Common myeloid progenitor, CD34-positive (primary cell): ENCODE measurements around the gene CD200.
"Not testable (repeated sequence)": the region's sequence is repeated elsewhere in the genome, so short reads cannot be mapped to it uniquely, and the experiment has no call there.

Source experiments
- CTCF ChIA-PET: fragments of 350-600 bp; sonication (Branson Sonifier 250); formaldehyde crosslinking; loops from one replicate; lab custom pipeline; 2021; ENCODE audit warnings: antibody characterized with exemption; lab: Charles Lee
- POLR2A ChIA-PET: fragments of 350-600 bp; sonication (Branson Sonifier 250); formaldehyde crosslinking; loops from one replicate; lab custom pipeline; 2021; ENCODE audit warnings: antibody characterized with exemption; lab: Charles Lee
- DNase-seq, 3 donors: peaks; one replicate each; pipeline versions ENCODE4 v3.0.0 to v3.0.0-alpha.2; 2013
- H3K27ac ChIP-seq, 2 experiments: 1 replicate in 1 of 2; 2 replicates in 1 of 2; pipeline ENCODE4 v1.7.0; 2013; ENCODE audit warnings: inconsistent platforms in 2 of 2, low read length in 2 of 2, mild to moderate bottlenecking in 2 of 2, low read depth in 1 of 2, moderate library complexity in 1 of 2; ENCODE audit not compliant: severe bottlenecking in 2 of 2, insufficient read depth in 1 of 2, poor library complexity in 1 of 2
- H3K27me3 ChIP-seq, 5 experiments: replicated peaks in 2 of 5; 1 replicate in 3 of 5; 2 replicates in 2 of 5; pipeline versions ENCODE4 v1.6.1 to v1.7.0; 2013; ENCODE audit warnings: low read length in 4 of 5, mild to moderate bottlenecking in 2 of 5, moderate library complexity in 2 of 5, inconsistent platforms in 1 of 5; ENCODE audit not compliant: insufficient read depth in 5 of 5, control insufficient read depth in 4 of 5
- H3K36me3 ChIP-seq, 4 experiments: 1 replicate in 2 of 4; 2 replicates in 2 of 4; pipeline versions ENCODE4 v1.6.1 to v1.7.0; 2013; ENCODE audit warnings: low read length in 3 of 4, control low read depth in 1 of 4, mild to moderate bottlenecking in 1 of 4; ENCODE audit not compliant: control insufficient read depth in 4 of 4, insufficient read depth in 4 of 4
- H3K4me1 ChIP-seq, 4 experiments: 1 replicate in 3 of 4; 2 replicates in 1 of 4; pipeline versions ENCODE4 v1.6.1 to v1.7.1; 2013; ENCODE audit warnings: low read length in 3 of 4, mild to moderate bottlenecking in 3 of 4, control low read depth in 1 of 4, inconsistent platforms in 1 of 4, moderate library complexity in 1 of 4; ENCODE audit not compliant: control insufficient read depth in 4 of 4, insufficient read depth in 4 of 4; ENCODE audit errors: control extremely low read depth in 1 of 4
- H3K4me3 ChIP-seq, 7 experiments: 1 replicate in 4 of 7; 2 replicates in 3 of 7; pipeline versions ENCODE4 v1.5.1 to v1.7.0; 2013; ENCODE audit warnings: mild to moderate bottlenecking in 7 of 7, low read length in 6 of 7, moderate library complexity in 6 of 7, inconsistent platforms in 2 of 7, low read depth in 2 of 7, control low read depth in 1 of 7; ENCODE audit not compliant: insufficient read depth in 4 of 7, control insufficient read depth in 1 of 7; ENCODE audit errors: extremely low read depth in 1 of 7
- H3K9me3 ChIP-seq, 5 experiments: 1 replicate in 4 of 5; 2 replicates in 1 of 5; pipeline versions ENCODE4 v1.6.1 to v1.7.1; 2013; ENCODE audit warnings: low read length in 4 of 5, mild to moderate bottlenecking in 2 of 5, inconsistent platforms in 1 of 5, low read depth in 1 of 5, moderate library complexity in 1 of 5; ENCODE audit not compliant: control insufficient read depth in 4 of 5, insufficient read depth in 2 of 5; ENCODE audit errors: control extremely low read depth in 1 of 5
- WGBS: methylation state at CpG from one replicate; pipeline ENCODE4 v1.1.5; 2013; ENCODE audit not compliant: insufficient coverage; 5-methylcytosine and 5-hydroxymethylcytosine counted together

The CD200 gene

DNA sequence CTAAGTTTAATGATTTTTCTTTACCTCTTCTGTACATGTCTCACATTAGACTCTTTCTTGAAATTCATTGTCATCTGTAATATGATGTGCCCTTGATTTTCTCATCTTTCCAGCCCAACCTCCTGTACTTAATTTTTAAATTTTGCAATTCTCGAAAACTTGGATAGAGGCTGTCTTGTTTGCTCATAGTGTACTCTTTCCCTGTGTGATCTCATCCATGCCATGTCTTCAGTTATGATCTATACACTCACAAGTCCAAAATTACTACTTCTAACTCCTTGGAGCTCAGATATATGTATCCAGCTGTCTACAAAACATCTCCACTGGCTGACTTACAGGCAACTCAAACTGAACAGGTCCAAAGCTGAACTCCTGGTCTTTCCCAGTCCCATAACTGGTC is 42.2 kb downstream of the CD200 start:
- Histone ChIP-seq H3K9me3 (peaks cover 0 to 3% (median 0%) of the 10 kb centered on the region in 5 experiments), H3K27me3 (no peaks in the 10 kb centered on the region), H3K4me3 (no peak overlapping the region), H3K4me1 (peaks cover 5 to 56% (median 25%) of the 10 kb centered on the region in 4 experiments), H3K27ac (no peak overlapping the region), H3K36me3 (no peaks in the 10 kb centered on the region)
- ChIA-PET CTCF (interaction anchor here (1.5 kb wide), 1 partner anchor 11 kb away, joined by 3 read pairs; no protein-coding TSS in a partner anchor), POLR2A (no interaction called here)
- 100% methylated on average over 1 of the region's 1 CpG for WGBS
- no peak for DNase-seq

DNA sequence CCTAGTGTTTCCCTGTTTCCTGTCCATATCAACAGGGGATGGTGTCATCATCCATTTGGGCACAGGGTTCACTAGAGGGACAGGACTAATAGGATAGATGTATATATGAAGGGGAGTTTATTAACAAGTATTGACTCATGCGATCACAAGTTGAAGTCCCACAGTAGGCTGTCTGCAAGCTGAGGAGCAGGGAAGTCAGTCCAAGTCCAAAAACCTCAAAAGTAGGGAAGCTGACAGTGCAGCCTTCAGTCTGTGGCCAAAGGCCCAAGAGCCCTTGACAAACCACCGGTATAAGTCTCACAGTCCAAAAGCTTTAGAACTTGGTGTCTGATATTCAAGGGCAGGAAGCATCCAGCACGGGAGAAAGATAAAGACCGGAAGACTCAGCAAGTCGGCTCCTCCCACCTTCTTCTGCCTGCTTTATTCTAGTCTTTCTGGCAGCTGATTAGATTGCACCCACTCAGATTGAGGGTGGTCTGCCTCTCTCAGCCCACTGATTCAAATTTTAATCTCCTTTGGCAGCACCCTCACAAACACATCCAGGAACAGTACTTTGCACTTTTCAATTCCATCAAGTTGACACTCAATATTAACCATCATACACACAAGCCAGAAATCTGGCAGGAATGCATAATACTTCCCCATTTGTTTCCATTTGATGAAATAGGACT is 43.4 kb downstream of the CD200 start:
- Histone ChIP-seq H3K36me3 (no peaks in the 10 kb centered on the region), H3K27me3 (no peaks in the 10 kb centered on the region), H3K27ac (no peak overlapping the region), H3K4me3 (no peak overlapping the region), H3K4me1 (peaks cover 5 to 65% (median 25%) of the 10 kb centered on the region in 4 experiments), H3K9me3 (peaks cover 0 to 3% (median 0%) of the 10 kb centered on the region in 5 experiments)
- ChIA-PET CTCF (no interaction called here), POLR2A (no interaction called here)
- 43% methylated on average over 4 of the region's 5 CpGs for WGBS
- DNase-seq = peak in 1 of 3 donors; percentile 36

DNA sequence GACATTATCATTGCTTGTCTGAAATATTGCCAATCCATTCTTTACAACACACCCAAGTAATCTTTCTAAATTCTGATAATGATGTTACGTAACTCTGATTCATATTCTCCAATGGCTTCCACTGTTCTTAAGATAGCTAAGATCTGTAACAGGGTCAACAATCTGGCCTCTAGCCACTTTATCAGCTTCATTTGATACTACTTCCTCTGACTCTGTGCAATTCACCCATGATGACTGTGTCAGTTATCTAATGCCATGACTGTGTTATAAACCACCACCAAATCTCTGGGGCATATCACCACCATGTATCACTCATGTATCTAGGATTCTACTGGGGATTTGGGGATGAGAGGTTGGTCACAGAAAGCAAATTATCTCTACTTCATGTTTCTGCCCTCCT is 44.0 kb downstream of the CD200 start:
- peaks cover 0 to 3% (median 0%) of the 10 kb centered on the region in 5 experiments for H3K9me3 ChIP-seq

DNA sequence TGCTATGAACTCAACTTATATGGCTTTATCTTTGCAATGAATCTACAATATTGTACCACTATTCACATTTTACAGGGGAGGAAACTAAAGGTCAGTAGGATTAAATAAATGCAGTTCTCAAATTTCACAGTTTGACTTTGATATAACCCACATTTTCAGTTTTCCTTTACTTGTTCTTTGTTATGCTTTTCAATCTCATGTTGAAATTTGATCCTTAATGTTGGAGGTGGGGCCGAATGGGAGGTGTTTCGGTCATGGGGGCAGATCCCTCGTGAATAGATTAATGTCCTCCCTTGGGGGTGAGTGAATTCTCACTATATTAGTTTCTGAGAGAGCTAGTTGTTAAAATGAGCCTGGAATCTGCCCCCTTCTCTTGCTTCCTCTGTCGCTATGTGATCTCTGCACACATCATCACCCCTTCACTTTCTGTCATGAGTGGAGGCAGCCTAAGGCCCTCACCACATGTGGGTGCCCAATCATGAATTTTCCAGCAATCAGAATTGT is 44.7 kb downstream of the CD200 start:
- H3K4me3 ChIP-seq = no peak overlapping the region
- DNase-seq = no peak
- H3K27ac ChIP-seq = no peak overlapping the region
- H3K4me1 ChIP-seq = peaks cover 5 to 63% (median 32%) of the 10 kb centered on the region in 4 experiments
- H3K9me3 ChIP-seq = peaks cover 0 to 3% (median 0%) of the 10 kb centered on the region in 5 experiments
- WGBS = no CpG with 5 or more reads among the region's 4 CpGs
- H3K27me3 ChIP-seq = no peaks in the 10 kb centered on the region
- POLR2A ChIA-PET = no interaction called here
- CTCF ChIA-PET = no interaction called here
- no peaks in the 10 kb centered on the region for H3K36me3 ChIP-seq

More for the DNA sequence above, 44.0 kb downstream of the CD200 start:
- Histone ChIP-seq H3K4me1 (peaks cover 5 to 65% (median 28%) of the 10 kb centered on the region in 4 experiments), H3K36me3 (no peaks in the 10 kb centered on the region), H3K4me3 (no peak overlapping the region), H3K27ac (no peak overlapping the region), H3K27me3 (no peaks in the 10 kb centered on the region)
- peak; percentile 26 to 78 (median 65) for DNase-seq
- WGBS = 90% methylated on average over 1 of the region's 1 CpG
- POLR2A ChIA-PET = no interaction called here
- CTCF ChIA-PET = no interaction called here

DNA sequence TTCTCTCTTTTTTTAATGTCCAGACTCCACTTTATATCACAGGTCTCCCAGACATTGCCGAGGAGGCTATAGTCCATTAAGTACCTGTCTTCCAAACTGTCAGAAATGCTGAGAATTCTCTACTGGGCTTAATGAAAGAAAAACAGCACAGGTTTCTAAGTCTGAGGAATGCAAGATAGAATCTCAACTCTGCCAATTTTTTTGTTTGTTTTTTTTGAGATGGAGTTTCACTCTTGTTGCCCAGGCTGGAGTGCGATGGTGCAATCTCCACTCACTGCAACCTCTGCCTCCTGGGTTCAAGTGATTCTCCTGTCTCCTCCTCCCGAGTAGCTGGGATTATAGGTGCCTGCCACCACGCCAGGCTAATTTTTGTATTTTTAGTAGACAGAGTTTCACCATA is 45.4 kb downstream of the CD200 start:
- POLR2A ChIA-PET, H3K27ac ChIP-seq, H3K9me3 ChIP-seq, H3K36me3 ChIP-seq, H3K4me3 ChIP-seq, H3K27me3 ChIP-seq, DNase-seq: not testable (repeated sequence)
- H3K4me1 ChIP-seq = peaks cover 7 to 60% (median 38%) of the 10 kb centered on the region in 4 experiments
- WGBS = 100% methylated on average over 2 of the region's 4 CpGs
- CTCF ChIA-PET = interaction anchor here (0.8 to 1.6 kb wide), 2 partner anchors 14 to 62 kb away, joined by 3 to 5 read pairs; no protein-coding TSS in a partner anchor

DNA sequence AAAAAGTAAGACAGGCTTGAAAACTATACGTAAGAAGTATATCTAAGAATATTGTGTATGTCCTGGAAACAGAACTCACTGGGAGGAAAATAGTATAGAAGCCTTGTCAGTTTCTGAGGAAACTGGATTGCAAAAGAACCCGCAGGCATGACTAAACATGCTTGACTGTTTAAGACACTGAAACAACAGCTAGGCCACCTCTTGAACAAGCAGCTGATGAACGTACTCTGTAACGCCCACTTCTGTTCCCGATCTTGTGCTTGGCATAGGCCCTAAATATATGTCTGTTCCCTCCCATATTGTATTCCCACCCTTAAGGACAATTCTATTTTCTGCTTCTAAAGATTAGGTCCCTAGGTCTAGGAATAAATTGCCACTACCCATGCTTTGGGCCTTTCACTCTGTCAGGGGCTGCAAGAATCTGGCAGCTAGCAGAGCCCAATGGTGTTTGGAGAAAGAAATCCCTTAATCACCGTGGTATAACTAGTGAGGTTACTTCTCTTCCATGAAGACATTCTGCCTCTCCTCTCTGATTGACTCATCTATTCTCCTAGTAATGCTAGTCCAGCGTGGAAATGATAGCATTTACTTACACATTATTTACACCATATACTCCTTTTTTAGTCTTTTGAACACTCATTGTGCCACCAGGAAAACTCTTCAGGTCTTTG is 46.2 kb downstream of the CD200 start:
- Histone ChIP-seq H3K4me3 (peak overlapping the region in 1 of 7 experiments; percentile 36), H3K36me3 (no peaks in the 10 kb centered on the region), H3K4me1 (peaks cover 7 to 57% (median 38%) of the 10 kb centered on the region in 4 experiments), H3K27ac (no peak overlapping the region), H3K27me3 (no peaks in the 10 kb centered on the region), H3K9me3 (peaks cover 0 to 3% (median 0%) of the 10 kb centered on the region in 5 experiments)
- 36% methylated on average over 7 of the region's 7 CpGs for WGBS
- DNase-seq = peak; percentile 64 to 86 (median 79)
- ChIA-PET POLR2A (interaction anchor here (0.5 to 0.6 kb wide), 2 partner anchors 51 to 73 kb away, joined by 3 to 4 read pairs; no protein-coding TSS in a partner anchor), CTCF (interaction anchor here (0.8 to 1.6 kb wide), 3 partner anchors 11 to 61 kb away, joined by 3 to 5 read pairs (median 4); no protein-coding TSS in a partner anchor)
